Keratinocyte (primary cell): ENCODE results near the gene IMPDH1. TPM values are rescaled to one million over a fixed set of nuclear protein-coding genes. Genes with fewer than 3 reads are reported as not detected.

Source experiments
- DNase-seq: peaks from one replicate; pipeline ENCODE4 v3.0.0-alpha.2; 2011; ENCODE audit warnings: low read depth, missing footprints, low spot score
- FAIRE-seq: peaks from 2 replicates; lab custom pipeline; 2011; peaks lifted over from hg19 to GRCh38; lab: Jason Lieb, UNC
- H2AFZ ChIP-seq: 2 replicates; pipeline ENCODE4 v1.6.0; 2012; ENCODE audit warnings: low read length, control low read depth, inconsistent platforms; ENCODE audit not compliant: control insufficient read depth
- H3K27ac ChIP-seq: 2 replicates; pipeline ENCODE4 v1.5.1; 2011; ENCODE audit warnings: low read length; ENCODE audit not compliant: control insufficient read depth, insufficient read depth
- H3K27me3 ChIP-seq: 3 replicates; pipeline ENCODE4 v1.6.0; 2011; ENCODE audit warnings: low read length; ENCODE audit not compliant: control insufficient read depth, insufficient read depth; ENCODE audit errors: extremely low read depth
- H3K36me3 ChIP-seq, 2 experiments: 2 replicates in 1 of 2; 3 replicates in 1 of 2; pipeline ENCODE4 v1.5.1; 2011; ENCODE audit warnings: low read length in 2 of 2, mild to moderate bottlenecking in 1 of 2; ENCODE audit not compliant: control insufficient read depth in 2 of 2, insufficient read depth in 2 of 2; ENCODE audit errors: extremely low read depth in 1 of 2
- H3K4me1 ChIP-seq: 3 replicates; pipeline ENCODE4 v1.5.1; 2011; ENCODE audit warnings: low read length; ENCODE audit not compliant: control insufficient read depth, insufficient read depth; ENCODE audit errors: extremely low read depth
- H3K4me2 ChIP-seq: 3 replicates; pipeline ENCODE4 v1.6.0; 2011; ENCODE audit warnings: low read depth, low read length; ENCODE audit not compliant: control insufficient read depth, insufficient read depth; ENCODE audit errors: extremely low read depth
- H3K4me3 ChIP-seq, 3 experiments: fragments of 200-600 bp in 1 of 3; sonication (generic) in 1 of 3; 2 replicates in 2 of 3; 3 replicates in 1 of 3; pipeline ENCODE4 v1.5.1; 2011 to 2016; ENCODE audit warnings: low read length in 3 of 3, mild to moderate bottlenecking in 3 of 3, control low read depth in 2 of 3, inconsistent platforms in 1 of 3, low read depth in 1 of 3, mixed read lengths in 1 of 3, mixed run types in 1 of 3, moderate library complexity in 1 of 3; ENCODE audit not compliant: control insufficient read depth in 2 of 3, insufficient read depth in 2 of 3; ENCODE audit errors: extremely low read depth in 1 of 3
- H3K79me2 ChIP-seq: 2 replicates; pipeline ENCODE4 v1.6.0; 2012; ENCODE audit warnings: low read length; ENCODE audit not compliant: control insufficient read depth, insufficient read depth
- H3K9ac ChIP-seq: 3 replicates; pipeline ENCODE4 v1.6.0; 2011; ENCODE audit warnings: low read length; ENCODE audit not compliant: control insufficient read depth, insufficient read depth; ENCODE audit errors: extremely low read depth
- H3K9me1 ChIP-seq: 3 replicates; pipeline ENCODE4 v1.6.0; 2011; ENCODE audit warnings: low read length; ENCODE audit not compliant: control insufficient read depth, insufficient read depth; ENCODE audit errors: extremely low read depth
- H3K9me3 ChIP-seq: 2 replicates; pipeline ENCODE4 v1.5.1; 2012; ENCODE audit warnings: low read depth, low read length; ENCODE audit not compliant: control insufficient read depth
- H4K20me1 ChIP-seq: 3 replicates; pipeline ENCODE4 v1.6.0; 2011; ENCODE audit warnings: low read length; ENCODE audit not compliant: control insufficient read depth, insufficient read depth; ENCODE audit errors: extremely low read depth
- EZH2 ChIP-seq: IDR thresholded peaks from one replicate; pipeline ENCODE4 v1.6.1; 2012; ENCODE audit warnings: inconsistent platforms, mild to moderate bottlenecking, low read length, moderate library complexity
- dilution Hi-C: fragments of 300-500 bp; cut with MboI; formaldehyde crosslinking; loops from one replicate; pipeline ENCODE4 v1.7.0; 2020; ENCODE audit warnings: low sequenced_read_pairs; ENCODE audit not compliant: extremely low pct_ligation_motif_present
- polyA plus RNA-seq, 5 experiments: library from polyadenylated mRNA; depleted of rRNA in 3 of 5; stranded (reverse) in 3 of 5; stranded (forward) in 1 of 5; unstranded in 1 of 5; fragments of >200 nt; gene quantifications; 1 replicate in 1 of 5; 2 replicates in 3 of 5; 3 replicates in 1 of 5; pipeline versions ENCODE4 v1.2.1 to v1.2.3, GENCODE V29; 2011 to 2012; ENCODE audit warnings: missing spikeins in 2 of 5, low read depth in 1 of 5, low replicate concordance in 1 of 5
- TF ChIP-seq, protein P1 (sequence below), 3 experiments: IDR thresholded peaks in 1 of 3; conservative IDR thresholded peaks in 1 of 3; optimal IDR thresholded peaks in 1 of 3; 2 replicates in 2 of 3; 3 replicates in 1 of 3; pipeline versions ENCODE3 to v1.5.1; 2011; ENCODE audit warnings: low read length in 3 of 3, mild to moderate bottlenecking in 3 of 3, moderate library complexity in 2 of 3, control low read depth in 1 of 3, inconsistent platforms in 1 of 3; ENCODE audit not compliant: insufficient read depth in 2 of 3; ENCODE audit errors: extremely low read depth in 1 of 3

The IMPDH1 gene
- polyA plus RNA-seq, 1 donor (not counting 4 experiments of a cell fraction or from before 2014, with no cell fraction given), result 56.2 TPM

GRCh38 chr7:128422842-128423241 lies 13.1 kb upstream of the IMPDH1 start:
- dilution Hi-C loops, result no loop called here
- H3K27me3 ChIP-seq, result no peaks in the 10 kb centered on the region
- no peak overlapping the region for H3K4me3 ChIP-seq
- no peaks in the 10 kb centered on the region for H3K9me1 ChIP-seq
- no peaks in the 10 kb centered on the region for H3K9me3 ChIP-seq
- H3K9ac ChIP-seq, result no peak overlapping the region
- no peak overlapping the region for H3K27ac ChIP-seq
- H2AFZ ChIP-seq, result no peak overlapping the region
- DNase-seq (no peak), FAIRE-seq (no peak)
- H3K36me3 ChIP-seq, result no peaks in the 10 kb centered on the region
- H3K79me2 ChIP-seq, result no peaks in the 10 kb centered on the region
- no peak overlapping the region for H3K4me2 ChIP-seq
- no peak for TF ChIP-seq EZH2
- TF ChIP-seq, protein P1, sequence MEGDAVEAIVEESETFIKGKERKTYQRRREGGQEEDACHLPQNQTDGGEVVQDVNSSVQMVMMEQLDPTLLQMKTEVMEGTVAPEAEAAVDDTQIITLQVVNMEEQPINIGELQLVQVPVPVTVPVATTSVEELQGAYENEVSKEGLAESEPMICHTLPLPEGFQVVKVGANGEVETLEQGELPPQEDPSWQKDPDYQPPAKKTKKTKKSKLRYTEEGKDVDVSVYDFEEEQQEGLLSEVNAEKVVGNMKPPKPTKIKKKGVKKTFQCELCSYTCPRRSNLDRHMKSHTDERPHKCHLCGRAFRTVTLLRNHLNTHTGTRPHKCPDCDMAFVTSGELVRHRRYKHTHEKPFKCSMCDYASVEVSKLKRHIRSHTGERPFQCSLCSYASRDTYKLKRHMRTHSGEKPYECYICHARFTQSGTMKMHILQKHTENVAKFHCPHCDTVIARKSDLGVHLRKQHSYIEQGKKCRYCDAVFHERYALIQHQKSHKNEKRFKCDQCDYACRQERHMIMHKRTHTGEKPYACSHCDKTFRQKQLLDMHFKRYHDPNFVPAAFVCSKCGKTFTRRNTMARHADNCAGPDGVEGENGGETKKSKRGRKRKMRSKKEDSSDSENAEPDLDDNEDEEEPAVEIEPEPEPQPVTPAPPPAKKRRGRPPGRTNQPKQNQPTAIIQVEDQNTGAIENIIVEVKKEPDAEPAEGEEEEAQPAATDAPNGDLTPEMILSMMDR (optimal IDR thresholded peaks at IDR 0.05 in 1 of 3, IDR thresholded peaks at IDR 0.05 in 1 of 3, conservative IDR thresholded peaks at IDR 0.05 in 1 of 3; ENCODE audit: extremely low read depth in 1 of 3, insufficient read depth in 2 of 3, low read length in 3 of 3), result no peak
- no peaks in the 10 kb centered on the region for H3K4me1 ChIP-seq
- H4K20me1 ChIP-seq, result no peaks in the 10 kb centered on the region

DNA sequence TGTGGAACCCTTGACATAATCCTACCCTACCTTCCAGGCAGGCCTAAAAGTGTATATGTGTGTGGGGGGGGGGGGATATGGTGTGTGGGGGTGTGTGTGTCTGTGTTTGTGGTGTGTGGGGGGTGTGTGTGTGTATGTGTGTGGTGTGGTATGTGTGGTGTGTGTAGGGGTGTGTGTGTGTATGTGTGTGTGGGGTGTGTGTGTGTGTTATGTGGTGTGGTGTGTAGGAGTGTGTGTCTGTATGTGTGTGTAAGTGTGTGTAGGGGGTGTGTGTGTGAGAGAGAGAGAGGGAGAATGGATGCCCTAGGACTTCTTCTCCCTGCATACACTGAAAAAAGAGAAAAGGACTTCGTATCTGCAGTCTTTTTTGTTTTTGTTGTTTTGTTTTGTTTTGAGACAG lies 12.3 kb upstream of the IMPDH1 start:
- H3K79me2 ChIP-seq, result no peaks in the 10 kb centered on the region
- no peak overlapping the region for H3K9ac ChIP-seq
- no peaks in the 10 kb centered on the region for H3K27me3 ChIP-seq
- no peak overlapping the region for H3K4me3 ChIP-seq
- no peaks in the 10 kb centered on the region for H4K20me1 ChIP-seq
- H3K9me3 ChIP-seq, result no peaks in the 10 kb centered on the region
- dilution Hi-C loops, result no loop called here
- H3K4me2 ChIP-seq, result no peak overlapping the region
- H3K36me3 ChIP-seq, result no peaks in the 10 kb centered on the region
- TF ChIP-seq EZH2, result no peak
- TF ChIP-seq, protein P1 (optimal IDR thresholded peaks at IDR 0.05 in 1 of 3, IDR thresholded peaks at IDR 0.05 in 1 of 3, conservative IDR thresholded peaks at IDR 0.05 in 1 of 3; ENCODE audit: extremely low read depth in 1 of 3, insufficient read depth in 2 of 3, low read length in 3 of 3), result no peak
- no peak for DNase-seq
- H3K9me1 ChIP-seq, result no peaks in the 10 kb centered on the region
- no peak overlapping the region for H3K27ac ChIP-seq
- no peak for FAIRE-seq
- no peak overlapping the region for H2AFZ ChIP-seq
- no peaks in the 10 kb centered on the region for H3K4me1 ChIP-seq
